GM21515 (cell line): ENCODE results near the gene PAPSS2.
"Not testable (repeated sequence)": the region's sequence is repeated elsewhere in the genome, so short reads cannot be mapped to it uniquely, and the experiment has no call there.

Source experiments
- ATAC-seq: cut with Tn5 transposase; IDR thresholded peaks from one replicate; pipeline ENCODE4 v1.9.1; 2021; ENCODE audit not compliant: unreplicated experiment

PAPSS2 gene

GRCh38 chr10:87702260-87702972 is 42.7 kb downstream of the PAPSS2 start:
- no peak for ATAC-seq

GRCh38 chr10:87702973-87703294 is 43.3 kb downstream of the PAPSS2 start:
- no peak for ATAC-seq

GRCh38 chr10:87703771-87704170 is 44.1 kb downstream of the PAPSS2 start:
- no peak for ATAC-seq

DNA sequence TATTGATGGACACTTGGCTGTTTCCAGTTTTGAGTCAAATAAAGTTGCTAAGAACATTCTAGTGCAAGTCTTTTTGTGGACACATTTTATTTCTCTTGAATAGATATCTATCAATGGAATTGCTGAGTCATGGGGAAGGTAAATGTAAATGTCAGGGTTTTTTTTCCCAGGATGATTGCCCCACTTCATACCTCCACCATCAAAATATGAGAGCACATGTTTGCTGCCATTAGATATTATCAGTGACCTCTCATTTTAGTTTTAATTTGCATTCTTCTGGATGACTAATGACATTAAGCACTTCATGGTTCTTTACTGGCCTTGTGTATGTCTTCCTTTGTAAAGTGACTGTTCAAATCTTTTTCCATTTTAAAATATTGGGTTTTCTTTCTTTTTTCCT is 45.7 kb downstream of the PAPSS2 start:
- ATAC-seq: no peak

DNA sequence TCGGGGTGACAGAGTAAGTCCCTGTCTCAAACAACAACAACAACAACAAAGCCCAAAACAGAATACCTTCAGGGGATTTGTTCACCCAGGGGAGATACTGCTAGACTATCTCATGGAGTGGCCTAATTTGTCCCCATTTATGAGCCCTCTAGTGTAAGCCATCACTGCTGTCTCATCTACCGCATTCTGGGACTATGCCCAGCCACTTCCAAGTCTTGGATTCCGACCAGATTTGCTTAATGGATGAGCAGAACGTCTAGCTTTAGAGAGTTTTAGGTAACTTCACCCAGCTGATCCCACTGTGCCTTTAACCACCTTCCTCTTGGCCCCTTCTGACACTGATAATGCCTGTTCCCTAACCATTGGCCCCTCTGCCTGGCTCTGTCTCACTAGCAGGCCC is 47.1 kb downstream of the PAPSS2 start:
- no peak for ATAC-seq

GRCh38 chr10:87707254-87707653 is 47.6 kb downstream of the PAPSS2 start:
- ATAC-seq: no peak

- ATAC-seq: no peak
Observed at GRCh38 chr10:87712913-87713616, 53.4 kb downstream of the PAPSS2 start.

GRCh38 chr10:87713707-87714106 is 54.0 kb downstream of the PAPSS2 start:
- ATAC-seq: no peak

- no peak for ATAC-seq
Observed at GRCh38 chr10:87715552-87716347, 56.1 kb downstream of the PAPSS2 start.

DNA sequence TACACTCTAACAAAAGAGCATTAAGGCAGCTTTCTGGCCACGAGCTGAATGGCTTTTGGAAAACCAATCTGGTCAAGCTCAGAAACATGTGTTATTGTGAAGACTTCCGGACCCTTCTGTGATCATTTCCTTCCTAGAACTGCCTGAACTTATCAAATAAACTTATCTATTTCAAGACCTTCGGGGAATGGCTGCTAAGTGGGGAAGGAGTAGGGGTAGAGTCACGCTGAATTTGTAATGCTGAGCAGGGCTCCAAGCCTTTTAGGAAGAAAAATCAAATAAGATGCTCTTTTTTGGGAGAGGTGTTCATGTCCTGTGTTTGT is 56.6 kb downstream of the PAPSS2 start:
- ATAC-seq: no peak

DNA sequence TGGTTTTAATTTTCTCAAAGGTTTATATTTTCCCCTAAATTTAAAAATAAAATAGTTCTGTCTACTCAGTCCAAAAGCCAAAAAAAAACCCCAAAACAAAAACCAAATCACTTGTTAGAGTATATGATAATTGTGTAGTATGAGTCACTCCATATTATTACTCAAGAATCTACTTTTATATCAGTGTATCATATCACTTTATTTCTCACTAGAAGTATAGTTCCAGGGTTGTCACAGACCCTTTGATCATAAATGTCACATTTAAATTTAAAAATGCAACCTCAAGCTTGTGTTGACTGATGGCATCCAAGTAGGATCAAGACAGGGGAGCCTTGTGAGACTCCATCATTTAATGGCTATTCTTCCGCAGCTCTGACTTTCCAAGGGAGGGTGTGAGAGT is 61.0 kb downstream of the PAPSS2 start:
- ATAC-seq: no peak

- no peak for ATAC-seq
Observed at GRCh38 chr10:87721781-87722180, 62.1 kb downstream of the PAPSS2 start.

GRCh38 chr10:87722716-87723115 is 63.0 kb downstream of the PAPSS2 start:
- ATAC-seq: no peak

GRCh38 chr10:87723500-87723899 is 63.8 kb downstream of the PAPSS2 start:
- ATAC-seq: no peak

GRCh38 chr10:87724789-87725188 is 65.1 kb downstream of the PAPSS2 start:
- no peak for ATAC-seq

DNA sequence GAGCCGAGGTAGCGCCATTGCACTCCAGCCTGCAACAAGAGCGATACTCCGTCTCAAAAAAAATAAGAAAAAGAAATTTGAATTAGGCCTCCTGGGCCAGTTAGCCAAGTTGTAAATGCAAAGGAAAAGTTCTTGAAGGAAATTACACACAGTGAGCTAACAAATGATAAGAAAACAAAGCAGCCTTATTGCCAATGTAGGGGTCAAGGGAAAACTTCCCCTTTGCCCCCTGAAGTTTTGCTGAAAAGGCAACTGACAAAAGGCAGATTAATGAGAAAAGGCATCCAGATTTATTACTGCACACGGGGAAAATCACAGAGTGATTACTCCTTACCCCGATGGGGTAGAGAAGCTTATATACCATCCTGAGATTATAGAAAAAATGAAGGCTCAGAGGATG is 70.3 kb downstream of the PAPSS2 start:
- no peak for ATAC-seq

- ATAC-seq: no peak
Observed at GRCh38 chr10:87733081-87733480, 73.4 kb downstream of the PAPSS2 start.

- ATAC-seq: no peak
Observed at GRCh38 chr10:87734987-87735827, 75.5 kb downstream of the PAPSS2 start.

DNA sequence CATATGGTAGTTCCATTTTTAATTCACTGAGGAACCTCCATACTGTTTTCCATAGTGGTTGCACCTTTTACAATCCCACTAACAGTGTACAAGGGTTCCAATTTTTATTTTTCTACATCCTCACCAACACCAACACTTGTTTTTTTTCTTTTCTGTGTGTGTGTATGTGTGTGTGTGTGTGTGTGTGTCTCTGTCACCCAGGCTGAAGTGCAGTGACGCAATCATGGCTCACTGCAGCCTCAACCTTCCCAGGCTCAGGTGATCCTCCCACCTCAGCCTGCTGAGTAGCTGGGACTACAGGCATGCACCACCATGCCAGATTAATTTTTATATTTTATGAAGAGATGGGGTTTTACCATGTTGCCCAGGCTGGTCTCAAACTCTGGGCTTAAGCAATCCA is 78.6 kb downstream of the PAPSS2 start:
- ATAC-seq: not testable (repeated sequence)

DNA sequence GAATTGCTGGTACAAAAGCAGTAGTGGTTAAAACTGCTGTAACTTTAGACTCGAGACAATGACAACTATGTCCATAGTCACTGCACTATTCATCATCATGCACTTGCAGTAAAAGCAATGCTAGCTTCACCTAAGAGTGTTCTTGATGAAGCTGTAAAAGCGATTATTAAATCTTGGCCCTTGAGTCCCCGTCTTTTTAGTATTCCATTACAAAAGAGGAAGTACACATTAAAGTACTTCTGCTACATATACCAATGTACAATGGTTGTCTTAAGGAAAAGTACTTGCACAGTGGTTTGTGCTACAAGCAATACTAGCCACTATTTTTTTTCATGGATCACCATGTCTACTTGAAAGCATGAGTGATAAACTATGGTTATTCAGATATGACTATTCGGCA is 80.0 kb downstream of the PAPSS2 start:
- no peak for ATAC-seq

- no peak for ATAC-seq
Observed at GRCh38 chr10:87740254-87740655, 80.6 kb downstream of the PAPSS2 start.
